Hematopoietic multipotent progenitor cell (in vitro differentiated cells): ENCODE results near the gene HECA. TPM values are rescaled to one million over a fixed set of nuclear protein-coding genes. Genes with fewer than 3 reads are reported as not detected.
"Not testable (repeated sequence)": the region's sequence is repeated elsewhere in the genome, so short reads cannot be mapped to it uniquely, and the experiment has no call there.

ENCODE experiments used
- DNase-seq, 3 donors: peaks; one replicate each; pipeline ENCODE4 v3.0.0-alpha.2; 2011 to 2015; ENCODE audit warnings: low read depth in 2 of 3, low spot score in 2 of 3
- total RNA-seq: library from RNA; depleted of rRNA; stranded (reverse); fragments of >200 nt; gene quantifications from one replicate; pipeline ENCODE4 v1.2.3, GENCODE V29; 2012

Gene HECA
- total RNA-seq, 1 donor, result 22.4 TPM

GRCh38 chr6:139134064-139134395, 850 bp upstream of the HECA start:
- DNase-seq, result no peak

DNA sequence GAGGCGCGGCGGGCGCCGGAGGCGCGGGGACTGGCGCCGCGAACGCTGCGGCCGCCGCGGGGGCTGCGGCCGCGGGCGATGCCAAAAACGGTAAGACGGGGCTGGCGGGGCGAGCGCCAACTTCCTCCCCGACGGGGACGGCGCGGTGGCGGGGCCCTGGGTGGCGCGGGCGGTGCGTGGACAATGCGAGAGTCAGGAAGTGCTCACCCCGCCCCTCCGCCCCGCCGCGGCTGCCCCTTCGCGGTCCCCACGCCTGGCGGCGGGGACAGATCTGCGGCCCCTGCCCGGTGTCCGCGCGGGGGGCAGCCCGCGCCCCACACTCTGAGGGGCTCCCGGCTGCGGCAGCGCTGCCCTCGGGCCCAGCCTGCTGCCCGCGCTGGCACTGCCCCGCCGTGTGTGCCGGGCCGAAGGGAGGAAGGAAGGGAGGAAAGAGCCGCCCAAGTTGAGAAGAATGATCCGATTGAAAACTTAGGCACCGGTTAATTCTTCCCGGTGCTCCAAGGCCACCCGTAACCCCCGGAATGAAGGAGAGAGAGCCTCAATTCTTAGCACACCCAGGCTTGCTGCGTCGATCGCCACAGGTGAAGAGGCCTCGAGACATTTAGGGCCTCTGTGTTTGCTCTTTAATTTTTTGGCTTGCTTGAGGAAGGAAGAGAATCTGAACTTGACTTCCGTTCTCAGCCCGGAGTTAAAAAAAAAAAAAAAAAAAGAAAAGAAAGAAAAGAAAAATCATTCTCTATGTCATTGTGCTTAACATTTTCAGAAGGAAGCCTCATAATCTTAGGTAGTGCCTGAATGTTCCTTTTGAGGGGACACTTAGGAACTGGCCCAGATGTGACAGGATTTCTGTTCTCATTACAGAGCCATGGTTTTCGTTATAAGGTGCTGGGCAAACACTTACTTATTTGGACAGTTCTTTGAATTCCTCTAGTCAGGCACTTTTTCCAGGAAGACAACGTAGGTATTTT, 982 bp downstream of the HECA start:
- peak in 2 of 3 donors; percentile 42 to 63 for DNase-seq

- no peak for DNase-seq
Observed at GRCh38 chr6:139137706-139138105, 2.8 kb downstream of the HECA start.

DNA sequence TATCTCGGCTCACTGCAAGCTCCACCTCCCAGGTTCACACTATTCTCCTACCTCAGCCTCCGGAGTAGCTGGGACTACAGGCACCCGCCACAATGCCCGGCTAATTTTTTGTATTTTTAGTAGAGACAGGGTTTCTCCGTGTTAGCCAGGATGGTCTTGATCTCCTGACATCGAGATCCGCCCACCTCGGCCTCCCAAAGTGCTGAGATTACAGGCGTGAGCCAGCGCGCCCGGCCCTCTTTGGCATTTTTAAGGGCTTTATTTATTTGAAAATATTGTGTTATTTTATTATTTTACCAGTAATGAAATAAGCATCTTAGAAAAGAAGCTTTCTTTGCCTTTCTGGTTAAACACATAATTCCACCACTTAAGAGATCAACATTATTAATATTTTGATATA, 6.0 kb downstream of the HECA start:
- not testable (repeated sequence) for DNase-seq

- no peak for DNase-seq
Observed at GRCh38 chr6:139142262-139142661, 7.4 kb downstream of the HECA start.

DNA sequence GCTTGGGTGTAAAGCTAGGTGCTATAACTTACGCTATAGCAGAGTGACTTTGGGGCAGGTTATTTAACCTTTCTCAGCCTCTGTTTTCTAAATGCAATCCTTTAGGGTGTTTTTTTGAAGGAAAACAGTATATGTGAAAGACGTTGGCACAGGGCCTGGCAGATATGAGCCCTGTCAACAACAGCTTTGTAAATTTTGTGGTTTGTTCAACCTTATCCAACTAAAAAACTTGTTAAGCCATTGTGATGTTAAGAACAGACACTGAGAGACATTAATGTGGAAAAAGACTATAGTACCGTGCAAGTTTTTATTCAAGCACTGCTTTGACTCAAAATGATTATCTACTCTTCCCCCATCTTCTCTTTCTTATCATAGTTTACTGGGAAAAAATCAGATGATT, 8.2 kb downstream of the HECA start:
- no peak for DNase-seq

DNA sequence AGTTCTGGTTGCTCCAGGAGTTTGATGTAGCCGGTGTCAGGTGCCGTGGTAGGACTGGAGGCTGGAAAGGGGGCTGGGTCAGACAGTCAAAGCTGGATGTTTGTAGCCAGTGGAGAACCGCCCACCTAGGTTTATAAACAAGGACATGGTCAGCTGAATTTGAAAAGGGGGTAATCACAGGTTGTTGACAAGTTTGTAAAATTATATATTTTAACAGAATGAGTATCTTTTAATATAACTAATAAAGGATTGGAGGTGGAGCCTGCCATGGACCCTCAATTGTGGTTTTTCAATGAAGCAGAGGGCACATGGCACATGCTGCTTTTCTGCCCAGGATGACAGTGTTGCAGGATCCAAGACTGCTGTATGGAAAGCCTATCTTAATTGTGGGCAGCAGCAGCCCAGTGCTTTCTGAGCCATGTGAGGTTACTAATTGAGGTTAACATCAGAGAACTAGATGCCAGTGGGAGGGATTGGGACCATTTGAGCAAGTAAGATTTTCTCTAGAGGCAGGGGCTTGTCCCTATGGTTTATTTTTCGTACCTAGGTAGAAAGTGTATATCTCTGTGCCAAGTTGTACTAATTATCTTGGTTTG, 9.7 kb downstream of the HECA start:
- DNase-seq, result no peak

DNA sequence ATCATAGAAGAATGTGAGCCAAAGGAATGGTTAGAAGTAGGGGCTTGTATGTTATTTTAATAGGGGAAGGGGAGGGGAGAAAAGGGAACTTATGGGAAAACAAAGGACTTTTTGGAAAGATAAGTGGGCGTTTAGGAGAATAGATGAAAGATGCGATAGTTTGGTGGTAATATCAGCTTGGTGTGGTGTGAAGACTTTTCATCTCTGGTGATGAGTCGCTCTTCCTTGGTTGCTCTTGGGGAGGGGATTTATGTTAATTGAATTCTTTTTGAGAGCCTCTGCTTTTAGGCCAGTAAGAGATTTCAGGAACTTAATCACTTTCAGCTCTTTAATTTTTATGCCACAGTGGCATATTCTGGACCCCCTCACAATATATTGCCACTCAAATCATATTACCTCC, 10.8 kb downstream of the HECA start:
- DNase-seq, result no peak

GRCh38 chr6:139146317-139146726, 11.4 kb downstream of the HECA start:
- no peak for DNase-seq

GRCh38 chr6:139147628-139148027, 12.7 kb downstream of the HECA start:
- no peak for DNase-seq

DNA sequence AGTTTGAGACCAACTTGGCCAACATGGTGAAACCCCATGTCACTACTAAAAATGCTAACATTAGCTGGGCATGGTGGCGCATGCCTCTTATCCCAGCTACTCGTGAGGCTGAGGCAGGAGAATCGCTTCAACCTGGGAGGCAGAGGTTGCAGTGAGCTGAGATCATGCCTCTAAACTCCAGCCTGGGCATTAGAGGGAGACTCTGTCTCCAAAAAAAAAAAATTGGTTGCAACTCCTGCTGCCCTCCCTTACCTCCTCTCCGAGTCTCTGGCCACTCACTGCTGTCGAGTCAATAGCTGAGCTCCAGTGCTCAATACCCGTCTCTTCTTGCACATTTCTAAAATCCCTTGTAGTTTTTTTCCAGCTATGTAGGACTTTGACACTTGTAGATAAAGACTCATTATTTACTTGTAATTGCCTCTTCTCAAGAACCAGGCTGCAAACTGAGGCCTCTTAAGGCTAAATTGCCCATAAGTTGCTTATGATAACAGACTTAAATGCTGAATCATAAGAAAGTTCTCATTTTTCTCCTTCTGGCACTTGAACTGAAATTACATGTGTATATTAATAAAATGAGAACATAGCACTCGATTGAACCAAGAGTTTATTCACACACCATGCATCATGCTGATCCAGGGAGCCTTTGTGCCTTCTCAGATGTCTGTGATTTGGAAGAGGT, 13.8 kb downstream of the HECA start:
- peak in 1 of 3 donors; percentile 53 for DNase-seq

DNA sequence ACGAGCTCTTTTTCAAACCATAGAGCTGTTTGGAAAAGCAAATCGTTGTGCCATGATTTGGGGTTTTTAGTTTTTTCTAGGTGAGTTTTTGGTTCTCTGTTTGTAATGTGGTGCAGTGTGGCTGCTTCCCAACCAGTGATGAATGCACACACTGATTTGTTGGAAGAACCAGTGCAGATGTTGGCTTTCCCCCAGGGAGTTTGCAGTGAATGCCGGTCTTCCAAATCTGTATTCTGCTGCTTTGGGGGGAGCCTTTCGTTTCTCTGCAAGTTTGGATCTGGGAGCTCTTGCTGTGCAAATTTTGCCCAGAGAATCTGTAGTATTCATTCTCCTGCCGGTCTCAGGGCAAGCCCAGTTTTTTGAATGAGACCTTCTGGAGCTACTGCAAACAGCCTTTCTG, 14.5 kb downstream of the HECA start:
- no peak for DNase-seq

DNA sequence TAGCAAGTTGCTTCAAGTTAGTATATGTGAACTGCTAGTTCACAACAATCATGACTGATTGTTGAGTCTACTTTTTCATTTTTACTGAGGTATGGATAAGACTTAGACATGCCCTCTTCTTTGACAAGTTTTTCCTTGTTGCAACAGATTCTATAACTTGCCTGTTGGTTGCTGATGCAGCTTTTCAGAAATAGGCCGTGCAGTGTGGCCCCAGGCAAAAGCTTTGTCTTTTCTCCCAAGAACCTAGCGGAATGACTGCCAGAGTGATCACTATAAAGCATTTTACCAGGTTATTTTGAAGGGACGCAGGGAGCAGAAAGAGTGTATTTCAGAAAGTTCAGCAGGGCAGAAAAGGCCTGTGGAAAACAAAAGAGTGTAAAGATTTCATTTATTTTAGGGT, 16.0 kb downstream of the HECA start:
- DNase-seq, result no peak

GRCh38 chr6:139151425-139152087, 16.7 kb downstream of the HECA start:
- DNase-seq, result no peak

DNA sequence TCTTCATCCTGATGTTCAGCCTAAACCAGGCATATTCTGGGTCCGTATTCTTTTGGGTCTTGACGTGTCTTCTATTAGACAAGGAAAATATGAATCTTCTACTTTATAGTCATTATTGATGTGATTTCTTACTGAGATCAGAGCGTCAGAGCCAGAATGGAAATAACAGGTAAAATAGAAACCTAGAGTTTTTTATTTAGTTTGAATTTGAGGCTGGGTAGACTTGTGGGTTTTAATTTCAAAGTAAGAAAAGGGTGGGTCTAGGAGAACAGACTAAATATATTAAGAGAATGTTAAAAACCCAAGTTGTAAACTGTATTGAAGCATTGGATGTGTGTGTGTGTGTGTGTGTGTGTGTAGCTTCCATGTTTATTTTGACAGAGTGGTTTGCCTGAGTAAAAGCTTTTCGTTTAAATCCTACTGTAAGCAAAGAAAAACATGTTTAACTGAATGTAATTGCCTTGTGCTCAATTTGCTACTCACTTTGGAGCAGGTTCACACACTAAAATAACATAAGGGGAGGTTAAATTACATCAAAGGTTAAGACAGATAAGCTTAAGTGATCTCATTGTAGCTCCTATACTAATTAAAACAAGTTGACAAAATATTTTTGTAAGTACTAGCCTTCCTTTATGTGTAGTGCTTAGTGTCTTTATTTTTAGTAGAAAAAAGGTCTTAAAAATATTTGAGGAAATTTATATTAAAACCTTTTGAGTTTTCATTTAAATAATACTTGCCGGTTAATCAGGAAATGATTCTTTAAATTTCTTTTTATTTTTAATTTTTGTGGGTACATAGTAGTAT, 17.4 kb downstream of the HECA start:
- no peak for DNase-seq

DNA sequence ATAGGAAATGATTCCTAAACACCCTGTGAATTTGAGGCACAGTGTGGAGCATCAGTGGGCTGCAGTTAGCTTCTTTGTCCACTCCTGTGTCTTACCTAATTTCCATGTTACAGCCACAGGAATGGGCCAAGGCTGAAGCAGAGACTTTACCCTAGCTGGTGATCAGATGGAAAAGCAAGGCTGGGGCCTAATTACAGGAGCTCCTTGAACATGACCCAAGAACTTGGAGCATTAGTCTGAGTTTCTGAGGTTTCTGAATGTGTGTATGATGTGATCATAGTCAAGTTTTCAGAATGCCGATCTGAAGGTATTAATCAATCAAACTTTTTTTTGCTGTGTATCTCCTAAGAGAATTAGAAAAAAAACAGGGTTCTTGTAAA, 18.0 kb downstream of the HECA start:
- DNase-seq, result no peak

DNA sequence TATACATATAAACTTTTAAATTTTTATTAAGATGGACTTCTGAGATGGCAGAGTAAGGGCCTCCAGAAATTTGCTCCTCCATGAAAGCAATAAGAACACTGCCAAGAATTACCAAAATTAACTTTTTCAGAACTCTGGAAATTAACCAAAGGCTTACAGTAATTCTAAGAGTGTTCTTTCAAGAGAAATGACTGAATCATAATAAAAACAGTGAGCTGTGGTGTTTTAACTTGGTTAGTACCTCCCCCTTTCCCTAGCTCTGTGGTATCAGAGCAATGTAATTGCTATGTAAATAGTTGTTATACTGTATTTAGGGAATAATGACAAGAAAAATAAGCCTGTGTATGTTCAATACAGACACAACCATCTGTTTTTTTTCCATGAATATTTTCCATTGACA, 19.0 kb downstream of the HECA start:
- no peak for DNase-seq

- DNase-seq, result no peak
Observed at GRCh38 chr6:139154881-139155547, 20.1 kb downstream of the HECA start.

DNA sequence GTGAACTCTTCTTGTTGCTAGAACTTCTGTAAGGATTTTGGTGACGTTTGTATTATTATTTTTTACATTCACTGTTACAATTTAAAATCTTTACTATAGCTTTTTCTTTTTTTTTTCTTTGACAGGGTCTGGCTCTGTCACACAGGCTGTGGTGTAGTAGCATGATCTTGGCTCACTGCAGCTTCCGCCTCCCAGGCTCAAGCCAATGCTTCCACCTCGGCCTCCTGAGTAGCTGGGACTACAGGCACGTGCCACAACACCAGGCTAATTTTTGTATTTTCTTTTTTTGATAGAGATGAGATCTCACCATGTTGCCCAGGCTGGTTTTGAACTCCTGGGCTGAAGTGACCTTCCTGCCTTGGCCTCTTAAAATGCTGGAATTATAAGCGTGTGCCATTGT, 21.2 kb downstream of the HECA start:
- no peak for DNase-seq

GRCh38 chr6:139156551-139156950, 21.7 kb downstream of the HECA start:
- DNase-seq, result no peak
